Retinal pigment epithelial cell (primary cell): ENCODE measurements around the gene OCA2.

Source experiments
- DNase-seq: peaks from one replicate; pipeline ENCODE4 v3.0.0-alpha.2; 2010; ENCODE audit warnings: low read depth
- H3K4me3 ChIP-seq: 2 replicates; pipeline ENCODE4 v1.5.1; 2011; ENCODE audit warnings: mild to moderate bottlenecking, low read length, control low read depth, moderate library complexity
- CTCF ChIP-seq: conservative IDR thresholded peaks from 2 replicates; pipeline ENCODE4 v1.5.1; 2011; ENCODE audit warnings: low read depth, low read length, control low read depth, inconsistent platforms

OCA2 gene

GRCh38 chr15:28027714-28028076 is 71.4 kb downstream of the OCA2 start:
- DNase-seq, result no peak
- no peak for TF ChIP-seq CTCF
- no peak overlapping the region for H3K4me3 ChIP-seq

DNA sequence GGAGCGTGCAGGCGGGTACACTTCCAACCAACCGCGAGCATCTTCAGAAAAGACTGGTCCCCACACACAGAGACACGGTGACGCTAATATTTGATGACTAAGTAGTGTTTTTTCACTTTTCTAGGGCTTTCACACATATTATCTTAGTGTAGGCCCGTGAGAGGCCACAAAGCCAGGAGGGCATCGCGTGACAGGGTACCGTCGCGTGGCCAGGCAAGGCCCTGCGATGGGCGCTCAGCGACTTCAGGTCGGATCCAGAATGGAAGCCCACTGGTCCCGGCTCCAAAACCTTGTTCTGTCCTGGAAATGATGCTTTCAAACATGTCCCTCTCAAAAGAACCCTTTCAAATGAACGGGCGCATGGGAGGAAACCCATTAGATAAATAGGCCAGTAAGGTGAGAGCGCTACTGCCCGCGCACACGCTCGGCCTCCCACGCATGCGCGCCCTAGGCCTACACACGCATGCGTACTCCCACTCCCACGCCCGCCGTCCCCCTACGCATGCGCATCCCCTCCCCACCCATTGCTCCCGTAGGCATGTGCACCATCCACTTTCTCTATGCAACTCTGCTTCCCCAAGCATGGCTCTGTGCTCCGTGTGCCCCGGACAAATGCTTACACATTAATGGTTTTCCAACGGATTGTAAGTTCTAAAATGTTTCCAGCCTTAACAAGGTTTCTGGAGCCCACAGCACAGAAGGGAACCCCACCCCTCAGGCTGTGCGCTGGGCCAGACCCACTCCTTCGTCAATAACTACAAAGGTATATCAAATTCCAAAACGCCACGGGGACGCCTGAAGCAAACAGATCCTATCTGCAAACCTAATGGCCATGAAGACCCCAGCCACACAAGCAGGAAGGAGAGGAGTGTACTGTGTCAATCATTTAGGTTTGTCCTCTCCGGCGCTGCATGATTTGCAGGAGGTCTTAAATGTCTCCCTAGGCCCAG is 72.1 kb downstream of the OCA2 start:
- no peak for DNase-seq
- H3K4me3 ChIP-seq, result no peak overlapping the region
- no peak for TF ChIP-seq CTCF

DNA sequence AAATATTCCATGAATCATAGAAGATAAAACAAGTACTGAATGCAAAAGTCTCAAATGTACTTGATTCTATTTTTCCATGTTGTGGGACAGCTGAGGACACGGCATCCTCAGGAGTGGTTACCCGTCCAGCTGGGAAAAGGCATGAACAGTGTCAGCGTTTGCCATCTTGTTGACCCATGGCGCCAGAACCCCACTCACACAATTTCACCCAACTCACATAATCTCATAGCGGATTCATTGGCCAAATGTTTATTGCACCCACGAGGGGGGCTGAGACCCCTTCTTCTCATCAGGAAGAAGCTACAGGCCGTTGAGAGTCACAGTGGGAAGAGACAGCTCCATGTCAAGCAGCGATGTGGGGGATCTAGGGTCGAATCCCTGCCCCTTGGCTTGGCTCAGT is 72.9 kb downstream of the OCA2 start:
- TF ChIP-seq CTCF, result no peak
- H3K4me3 ChIP-seq, result no peak overlapping the region
- DNase-seq, result no peak

DNA sequence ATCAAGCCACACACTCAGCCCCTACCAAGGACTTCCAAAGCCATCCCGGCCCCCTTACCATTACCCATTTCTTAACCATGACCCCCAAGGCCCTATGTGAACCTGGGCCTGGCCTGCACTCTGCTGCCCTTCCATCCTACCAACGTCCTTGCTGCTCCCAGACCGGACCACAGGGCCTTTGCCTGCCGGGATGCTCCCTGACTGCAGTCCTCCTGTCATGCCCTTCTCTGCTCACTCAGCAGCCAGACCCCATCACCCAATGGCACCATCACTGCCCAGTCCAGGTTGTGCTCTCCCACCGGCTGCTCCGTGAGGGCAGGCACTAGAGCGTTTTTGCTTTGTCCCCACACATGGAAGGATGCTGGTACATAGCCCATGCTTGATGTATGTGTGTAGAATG is 73.7 kb downstream of the OCA2 start:
- no peak for TF ChIP-seq CTCF
- DNase-seq, result no peak
- no peak overlapping the region for H3K4me3 ChIP-seq

DNA sequence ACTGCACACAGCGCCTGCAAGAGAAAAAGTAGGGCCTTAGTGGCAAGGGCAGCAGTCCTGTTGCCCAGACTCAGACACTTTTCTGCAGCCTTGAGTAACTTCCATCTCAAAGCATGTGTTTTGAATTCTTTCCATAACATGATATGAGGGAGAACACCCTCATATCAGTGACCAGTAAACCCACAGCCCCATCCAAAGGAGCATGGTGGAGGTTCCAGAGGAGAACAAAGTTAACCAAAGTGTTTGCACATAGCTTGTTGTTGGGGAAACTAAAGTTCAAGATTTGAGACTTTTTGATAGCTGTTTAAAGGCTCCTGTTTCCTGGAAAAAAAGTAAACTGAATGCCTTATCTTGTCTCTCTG is 74.2 kb downstream of the OCA2 start:
- H3K4me3 ChIP-seq, result no peak overlapping the region
- no peak for TF ChIP-seq CTCF
- no peak for DNase-seq

DNA sequence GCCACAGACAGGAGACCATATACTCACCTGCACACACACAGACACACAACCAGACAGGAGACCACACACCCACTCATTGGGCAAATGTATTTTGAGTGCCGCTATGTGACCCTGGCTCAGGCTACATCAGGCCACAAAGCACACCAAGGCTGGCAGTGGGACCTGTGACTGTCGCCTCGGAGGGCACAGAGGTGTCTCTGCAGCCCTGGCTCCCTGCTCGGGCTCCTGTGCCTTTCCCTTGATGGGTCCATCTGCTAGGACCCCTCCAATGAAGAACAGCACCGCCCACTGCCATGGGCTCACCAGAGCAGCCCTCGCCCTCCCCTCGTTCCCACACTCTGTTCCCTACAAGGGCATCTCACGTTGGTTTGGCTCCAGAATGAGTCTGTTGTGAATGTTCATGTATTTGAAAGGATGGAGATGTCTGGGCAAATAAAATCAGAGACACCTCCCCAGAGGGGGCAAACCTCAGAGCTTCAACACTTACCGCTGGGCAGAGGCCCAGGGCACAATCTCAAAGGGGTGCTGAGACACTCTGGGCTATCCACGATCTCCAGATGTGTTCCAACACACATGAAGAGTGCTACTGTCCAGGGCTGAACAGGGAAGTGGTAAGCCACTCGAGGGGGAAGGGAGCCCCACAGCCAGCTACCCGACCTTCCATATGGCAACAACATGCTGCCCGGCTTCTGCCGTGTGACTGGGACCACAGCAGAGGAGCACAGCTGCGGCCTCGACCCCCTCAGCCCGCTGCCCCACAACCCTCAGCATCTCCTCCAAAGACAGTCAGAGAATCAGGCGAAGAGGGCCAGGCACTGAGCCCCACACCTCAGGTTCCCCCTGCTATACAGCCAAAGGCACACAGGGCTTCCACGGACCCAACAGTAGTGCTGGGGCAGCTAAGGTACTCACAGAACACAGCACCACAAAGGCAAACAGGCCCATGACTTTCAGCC is 74.9 kb downstream of the OCA2 start:
- H3K4me3 ChIP-seq, result no peak overlapping the region
- no peak for TF ChIP-seq CTCF
- no peak for DNase-seq
